Activated CD4-positive, alpha-beta T cell treated with anti-CD3 and anti-CD28 coated beads for 1 hour (primary cell): Measurements from ENCODE around the gene IGFL4.

Experiments used
- DNase-seq: peaks from one replicate; pipeline ENCODE4 v3.0.0-alpha.2; 2020

Gene IGFL4

DNA sequence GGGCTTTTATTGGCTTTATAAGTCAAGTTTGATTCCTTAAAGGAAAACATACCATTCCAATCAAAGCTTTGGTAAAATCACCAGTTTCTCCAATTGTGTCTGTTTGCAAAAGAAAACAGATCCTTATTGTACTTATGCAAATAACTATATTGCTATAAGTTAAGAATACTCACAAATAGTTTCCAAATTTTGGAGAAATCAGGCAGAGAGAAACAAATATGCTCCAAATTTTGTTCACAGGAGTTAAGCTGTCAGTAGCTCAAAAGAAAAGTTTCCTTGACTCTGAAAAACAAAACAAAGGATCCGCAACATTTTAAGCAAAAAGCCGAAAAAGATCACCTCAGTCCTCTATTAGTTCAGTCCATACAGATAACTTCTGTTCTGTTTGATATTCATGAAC lies 19.2 kb upstream of the IGFL4 start:
- DNase-seq: no peak

- no peak for DNase-seq
These were observed 18.0 kb upstream of the IGFL4 start for GRCh38 chr19:46058778-46059177.

DNA sequence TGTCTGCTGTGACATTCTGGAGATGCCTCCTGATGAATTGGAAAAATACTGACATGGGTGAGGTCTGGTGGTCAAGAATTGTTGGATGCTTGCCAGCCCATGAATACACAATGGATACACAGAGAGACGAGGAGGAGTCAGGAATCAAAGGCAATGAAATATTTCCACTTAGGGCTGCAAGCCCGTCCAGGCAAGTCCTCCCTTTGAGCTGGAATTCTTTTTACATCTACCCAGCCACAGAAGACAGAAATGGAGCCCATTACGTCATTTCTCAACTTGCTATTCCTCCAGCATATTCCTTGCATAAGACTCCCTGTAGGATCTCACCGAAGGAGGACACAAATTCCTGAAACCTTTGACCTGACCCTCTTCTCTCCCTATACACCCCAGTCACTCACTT lies 15.7 kb upstream of the IGFL4 start:
- DNase-seq: no peak

DNA sequence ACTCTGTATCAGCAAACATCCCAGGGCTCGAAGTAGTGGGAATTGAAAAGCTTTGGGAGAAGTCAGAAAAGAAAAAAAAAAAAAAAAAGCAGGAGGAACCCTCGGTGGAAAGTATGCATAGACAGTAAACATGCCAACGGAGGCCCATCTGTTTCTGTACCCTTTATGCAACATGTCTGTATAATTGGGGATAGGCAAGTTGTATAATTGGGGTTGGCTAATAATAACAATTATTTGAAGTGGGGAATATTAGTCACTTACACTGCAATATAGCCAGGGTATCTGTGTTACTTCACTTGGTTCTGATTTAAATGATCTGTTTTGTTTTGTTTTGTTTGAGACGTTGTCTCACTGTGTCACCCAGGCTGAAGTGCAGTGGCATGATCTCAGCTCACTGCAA lies 12.1 kb upstream of the IGFL4 start:
- DNase-seq: no peak

DNA sequence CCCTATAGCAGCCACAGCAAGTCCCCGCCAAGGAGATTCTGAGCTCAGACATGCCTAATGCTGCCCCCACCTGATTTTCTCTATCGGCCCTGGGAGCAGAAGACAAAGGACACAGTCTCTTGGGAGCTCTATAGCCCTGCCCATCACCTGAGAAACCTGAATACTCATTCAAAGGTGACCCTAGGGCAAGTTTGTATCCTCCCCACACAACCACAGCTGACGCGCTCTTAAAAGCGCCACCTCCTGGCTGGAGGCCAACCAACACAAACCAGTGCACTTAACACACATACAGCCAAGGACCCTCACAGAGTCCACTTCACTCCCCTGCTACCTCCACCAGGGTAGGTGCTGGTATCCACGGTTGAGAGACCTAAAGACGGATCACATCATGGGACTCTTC lies 8.8 kb upstream of the IGFL4 start:
- DNase-seq: no peak

DNA sequence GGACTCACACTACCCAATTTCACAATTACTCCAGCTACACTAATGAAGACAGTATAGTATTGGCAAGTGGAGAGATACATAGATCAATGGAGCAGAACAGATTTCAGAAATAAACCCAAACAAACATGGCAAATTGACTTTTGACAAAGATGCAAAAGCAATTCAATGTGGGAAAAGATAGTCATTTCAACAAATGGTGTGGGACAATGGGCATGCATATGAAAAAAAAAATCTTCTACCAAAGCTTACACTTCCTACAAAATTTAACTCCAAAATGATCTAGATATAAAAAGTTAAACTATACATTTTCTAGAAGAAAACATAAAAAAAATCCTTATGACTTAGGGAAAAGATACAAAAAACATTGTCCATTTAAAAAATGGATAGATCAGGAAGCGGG lies 2.7 kb upstream of the IGFL4 start:
- no peak for DNase-seq

DNA sequence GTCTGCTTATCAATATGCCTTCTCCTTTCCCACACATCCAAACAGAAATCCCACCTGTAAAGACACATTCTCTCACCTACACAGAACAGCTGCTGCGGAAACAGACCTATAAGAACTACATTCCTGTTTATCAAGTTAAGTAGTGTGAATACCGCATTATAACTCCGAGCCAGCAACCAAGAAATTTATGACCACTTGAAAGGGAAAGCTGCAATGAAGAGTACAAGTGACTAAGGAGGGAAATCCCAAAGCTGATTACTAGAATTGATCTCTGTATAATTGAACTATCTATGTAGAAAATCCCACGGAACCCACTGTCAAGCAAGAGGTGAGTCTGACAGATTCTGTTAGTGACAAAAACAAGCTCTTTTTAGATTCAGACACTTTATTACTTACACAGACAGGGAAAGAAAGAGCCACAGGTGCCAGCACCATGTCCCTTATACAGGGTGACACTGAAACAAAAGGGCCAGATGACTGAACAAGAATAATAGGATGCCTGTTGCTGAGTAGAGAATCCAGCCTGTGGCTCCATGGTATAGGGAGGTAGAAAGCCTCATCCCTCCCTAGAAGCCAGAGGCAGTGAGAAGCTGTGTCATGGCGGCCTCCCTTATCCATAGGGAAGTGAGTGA lies 1.6 kb upstream of the IGFL4 start:
- no peak for DNase-seq

DNA sequence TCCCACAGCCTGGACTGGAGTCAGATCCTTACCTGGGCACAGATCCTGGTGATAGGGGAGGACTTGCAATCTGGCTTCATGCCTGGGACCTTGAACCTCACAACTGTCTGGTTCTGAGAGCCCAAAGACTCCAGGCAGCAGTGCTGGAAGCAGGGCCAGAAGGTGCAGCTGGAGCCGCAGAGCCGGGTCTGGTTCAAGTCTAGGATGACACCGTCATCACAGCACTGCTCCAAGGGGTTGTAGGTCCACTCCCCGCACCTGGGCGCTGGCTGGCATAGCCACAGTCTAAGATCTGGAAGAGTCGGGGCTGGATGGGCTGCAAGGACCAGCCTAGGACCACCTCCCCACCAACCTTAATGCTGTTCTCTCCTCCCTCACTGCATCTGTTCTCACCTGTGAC lies 677 bp downstream of the IGFL4 start:
- DNase-seq: no peak

GRCh38 chr19:46036744-46037128 lies 4.1 kb downstream of the IGFL4 start:
- no peak for DNase-seq

DNA sequence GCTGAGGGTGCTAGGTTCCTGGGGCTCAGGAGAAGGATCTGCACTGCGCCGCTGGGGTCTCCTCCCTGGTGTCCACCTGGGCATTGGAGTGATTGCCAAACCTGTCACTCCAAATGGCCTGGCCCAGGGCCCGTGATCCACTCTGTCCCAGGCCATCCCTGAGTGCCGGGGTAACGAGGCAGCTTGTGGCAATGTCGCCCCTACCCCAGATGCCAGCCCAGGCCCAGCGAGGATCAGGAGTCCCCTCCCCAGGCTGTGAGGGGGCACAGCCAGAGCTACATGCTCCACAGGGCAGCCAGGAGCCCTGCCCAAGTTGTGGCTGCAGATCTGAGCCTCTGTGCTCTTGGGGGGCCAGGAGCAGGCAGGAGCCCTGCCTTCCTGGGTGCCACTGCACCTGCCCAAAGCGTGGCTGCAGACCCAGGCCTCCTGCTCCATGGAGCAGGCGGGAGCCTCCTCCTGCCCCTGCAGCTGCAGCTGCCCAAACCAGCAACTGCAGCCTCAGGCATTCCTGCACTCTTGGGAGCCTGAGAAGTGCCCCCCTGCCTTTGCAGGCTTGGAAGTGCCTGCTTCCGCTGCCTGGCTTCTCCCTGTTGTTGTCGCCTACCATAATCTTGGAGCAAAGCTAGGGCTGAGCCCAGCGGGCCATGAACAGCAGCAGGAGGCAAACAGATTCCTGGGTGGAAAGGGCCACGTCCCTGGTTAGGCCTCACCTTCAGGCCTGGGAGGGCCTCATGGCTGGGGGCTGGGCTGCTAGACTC lies 4.6 kb downstream of the IGFL4 start:
- no peak for DNase-seq

DNA sequence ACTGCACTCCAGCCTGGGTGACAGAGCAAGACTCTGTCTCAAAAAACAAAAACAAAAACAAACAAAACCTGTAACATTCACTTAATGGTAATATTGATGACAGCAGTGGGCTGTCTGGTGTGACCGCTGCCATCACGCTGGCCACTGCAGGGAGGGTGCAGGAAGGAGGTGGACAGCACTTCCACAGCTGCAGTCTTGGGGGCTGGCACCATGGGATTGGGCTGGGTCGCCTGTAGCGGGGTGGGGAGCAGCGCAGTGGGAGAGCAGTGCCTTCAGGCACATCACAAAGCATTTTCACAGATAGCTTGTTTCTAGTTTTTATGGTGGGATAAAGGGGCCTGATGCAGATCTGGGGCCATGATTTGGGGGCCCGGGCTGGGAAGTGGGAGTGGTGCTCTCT lies 5.3 kb downstream of the IGFL4 start:
- no peak for DNase-seq

DNA sequence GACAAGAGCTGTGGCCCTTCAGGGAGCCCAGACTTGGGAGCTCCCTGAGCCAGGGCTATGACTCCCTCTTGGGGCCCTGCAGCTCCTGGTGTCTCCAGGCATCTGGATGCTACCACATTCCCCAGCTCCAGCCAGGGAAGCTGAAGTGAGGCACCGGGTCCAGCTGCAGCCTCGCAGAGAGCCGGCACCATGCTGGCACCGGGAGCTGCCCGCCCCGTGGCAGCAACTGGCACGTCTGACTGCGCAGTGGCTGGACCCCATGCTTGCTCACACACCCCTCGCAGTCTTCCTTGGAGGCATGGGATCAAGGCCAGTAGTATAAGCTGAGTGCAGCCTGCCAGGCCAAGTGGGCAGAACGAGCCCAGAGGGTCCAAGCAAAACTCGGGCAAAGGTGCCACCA lies 7.4 kb downstream of the IGFL4 start:
- DNase-seq: no peak

GRCh38 chr19:46032597-46033025 lies 8.2 kb downstream of the IGFL4 start:
- no peak for DNase-seq

GRCh38 chr19:46031781-46032596 lies 8.8 kb downstream of the IGFL4 start:
- no peak for DNase-seq

DNA sequence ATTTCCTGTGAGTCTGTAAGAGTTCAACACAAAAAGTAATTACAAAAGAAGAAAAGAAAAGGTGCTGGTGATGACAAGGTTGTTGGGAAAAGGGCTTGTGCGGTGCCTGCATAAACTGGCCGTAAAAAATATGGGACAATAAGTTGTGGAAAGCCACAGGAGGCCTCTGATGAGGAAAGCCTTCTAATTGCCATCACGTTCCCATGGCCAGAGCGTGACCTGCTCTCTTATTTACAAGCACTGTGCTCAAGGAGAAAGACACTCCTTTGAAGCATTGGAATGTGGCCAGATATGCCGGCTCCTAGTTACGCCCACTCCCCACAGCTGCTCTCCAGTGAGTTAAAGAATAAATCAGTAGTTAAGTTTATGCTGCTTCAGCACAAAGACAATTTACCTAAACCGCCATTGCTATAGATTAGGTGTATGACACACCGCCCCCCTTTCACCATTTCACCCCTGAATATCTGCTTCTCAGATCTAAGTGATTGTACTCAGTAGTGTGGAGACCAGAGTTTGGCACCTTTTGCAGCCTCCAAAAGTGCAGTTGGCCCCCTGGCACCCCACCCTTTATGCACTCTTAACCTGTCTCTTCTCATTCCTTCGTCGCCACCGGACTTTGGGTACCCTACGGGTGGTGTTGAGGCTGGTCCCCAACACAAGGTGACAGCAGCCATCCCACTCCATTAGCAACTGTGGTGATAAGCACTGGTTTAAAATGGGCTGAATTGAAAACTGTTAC lies 9.8 kb downstream of the IGFL4 start:
- DNase-seq: no peak

- no peak for DNase-seq
These were observed 15.0 kb downstream of the IGFL4 start for GRCh38 chr19:46025835-46026234.

DNA sequence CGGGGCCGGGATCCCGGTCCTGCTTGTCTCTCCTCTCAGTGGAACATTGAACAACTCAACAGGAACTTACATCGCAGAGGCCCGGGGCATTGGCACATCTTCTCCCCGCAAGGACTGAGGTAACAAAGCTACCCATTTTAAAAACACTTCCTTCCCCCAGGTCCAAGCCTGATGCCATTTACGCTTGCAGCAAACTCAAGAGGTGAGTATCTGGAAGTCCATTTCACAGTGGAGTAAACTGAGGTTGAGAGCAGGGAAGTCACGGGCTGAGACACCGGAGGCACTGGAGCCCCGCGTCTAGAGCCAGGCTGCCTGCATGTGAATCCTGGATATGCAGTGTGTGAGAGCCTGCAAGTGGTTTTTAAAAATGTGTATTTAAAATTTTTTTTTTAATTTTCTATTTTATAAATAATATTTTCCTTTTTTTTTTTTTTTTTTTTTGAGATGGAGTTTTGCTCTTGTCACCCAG lies 17.5 kb downstream of the IGFL4 start:
- no peak for DNase-seq

- no peak for DNase-seq
These were observed 18.1 kb downstream of the IGFL4 start, which contains the start of gene PGLYRP1 for GRCh38 chr19:46022431-46023310. Gene PGLYRP1 (minus strand): TSS chr19:46023053. CDS start chr19:46023021, 32 bp downstream.

GRCh38 chr19:46022061-46022430 lies 18.8 kb downstream of the IGFL4 start:
- no peak for DNase-seq

GRCh38 chr19:46021531-46022041 lies 19.2 kb downstream of the IGFL4 start:
- DNase-seq: no peak

DNA sequence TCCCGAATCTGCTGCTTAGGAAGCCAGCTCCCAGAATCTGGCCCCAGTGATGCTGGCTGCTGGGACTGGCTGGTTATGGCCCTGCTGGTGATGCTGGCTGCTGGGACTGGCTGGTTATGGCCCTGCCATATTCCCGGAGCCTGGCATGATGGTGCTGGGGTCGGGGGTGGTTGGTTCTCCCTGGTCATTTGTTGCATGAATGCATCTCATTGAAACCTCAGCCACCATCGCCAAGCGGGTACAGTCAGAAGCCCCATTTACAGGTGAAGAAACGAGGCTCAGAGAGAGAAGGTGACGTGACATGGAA lies 20.0 kb downstream of the IGFL4 start:
- DNase-seq: no peak

DNA sequence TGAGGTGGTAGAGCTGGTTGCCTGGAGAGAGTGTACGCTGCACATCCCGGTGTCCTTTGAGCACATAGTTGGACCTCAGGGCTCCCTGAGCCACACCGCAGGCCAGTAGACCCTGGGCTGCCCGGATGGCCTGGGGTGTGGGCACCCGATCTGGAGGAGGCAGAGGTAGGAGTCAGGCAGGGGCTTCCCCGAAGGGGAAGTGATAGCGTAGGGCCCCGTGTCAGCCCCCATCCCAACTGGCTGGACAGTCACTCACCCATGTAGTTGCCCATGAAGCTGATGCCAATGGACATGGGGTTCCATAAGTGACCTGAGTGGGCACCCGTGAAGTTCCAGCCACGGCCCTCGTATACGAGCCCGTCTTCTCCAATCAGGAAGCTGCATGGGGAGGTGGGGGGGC lies 21.5 kb downstream of the IGFL4 start:
- DNase-seq: no peak
